ENCODE results near the gene ADAMTS13.

- TF ChIP-seq EZH2phosphoT487 (IDR thresholded peaks at IDR 0.05; ENCODE audit: insufficient read depth, low read depth) = no peak
- TF ChIP-seq EZH2 (IDR thresholded peaks at IDR 0.05; ENCODE audit: insufficient read depth, poor library complexity, severe bottlenecking) = no peak
Measured at GRCh38 chr9:133483611-133484010, 61.4 kb downstream of the ADAMTS13 start.

Data from GM23248 (cell line).